GM12878 (cell line): Measurements from ENCODE around the gene ANKRD33. TPM values are rescaled to one million over a fixed set of nuclear protein-coding genes. Genes with fewer than 3 reads are reported as not detected.

Experiments
- ATAC-seq: fragments of 200-7000 bp; cut with Tn5 transposase; 3 replicates; pipeline ENCODE4 v1.9.1; 2020; ENCODE audit warnings: mild to moderate bottlenecking, moderate library complexity
- BruUV-seq: library from RNA; stranded (reverse); fragments of 400-500 nt; replicated peaks from 2 replicates; lab custom pipeline; 2021; lab: Mats Ljungman, UMichigan
- CTCF ChIA-PET: fragments of 300-600 bp; sonication (Branson Sonifier 250); formaldehyde crosslinking; extraction: SDS; loops from one replicate; lab custom pipeline; 2021; ENCODE audit warnings: inconsistent platforms; lab: Yijun Ruan, JAX
- POLR2A ChIA-PET: fragments of 350-600 bp; formaldehyde crosslinking; extraction: SDS; loops from one replicate; lab custom pipeline; 2021; ENCODE audit warnings: inconsistent platforms; lab: Charles Lee
- RAD21 ChIA-PET: fragments of 300-600 bp; sonication (Branson Sonifier 250); formaldehyde crosslinking; loops from one replicate; lab custom pipeline; 2023; ENCODE audit warnings: antibody characterized with exemption; ENCODE audit not compliant: unreplicated experiment; lab: Charles Lee
- SMC1A ChIA-PET: fragments of 300-600 bp; sonication (Branson Sonifier 250); formaldehyde crosslinking; loops from one replicate; lab custom pipeline; 2023; ENCODE audit not compliant: unreplicated experiment, uncharacterized antibody; lab: Charles Lee
- DNase-seq: peaks from one replicate; pipeline ENCODE4 v3.0.0-alpha.2; 2011; ENCODE audit warnings: low read depth, low spot score
- FAIRE-seq: peaks from 3 replicates; lab custom pipeline; 2011; peaks lifted over from hg19 to GRCh38; lab: Jason Lieb, UNC
- H2AFZ ChIP-seq: 2 replicates; pipeline ENCODE4 v1.6.0; 2011; ENCODE audit warnings: low read depth, low read length, control low read depth; ENCODE audit not compliant: control insufficient read depth
- H3K27ac ChIP-seq: 2 replicates; pipeline ENCODE4 v1.5.1; 2011; ENCODE audit warnings: control low read depth; ENCODE audit not compliant: control insufficient read depth, insufficient read depth
- H3K27me3 ChIP-seq, 2 experiments: replicated peaks in 1 of 2; 2 replicates each; pipeline versions ENCODE4 v1.6.0 to v1.6.1; 2011; ENCODE audit warnings: low read length in 1 of 2; ENCODE audit not compliant: control insufficient read depth in 2 of 2, insufficient read depth in 2 of 2
- H3K36me3 ChIP-seq, 2 experiments: 2 replicates each; pipeline ENCODE4 v1.5.1; 2011; ENCODE audit warnings: low read length in 1 of 2; ENCODE audit not compliant: control insufficient read depth in 2 of 2, insufficient read depth in 2 of 2
- H3K4me1 ChIP-seq: 2 replicates; pipeline ENCODE4 v1.6.1; 2011; ENCODE audit warnings: mild to moderate bottlenecking, low read length, moderate library complexity, mixed read lengths; ENCODE audit not compliant: control insufficient read depth, insufficient read depth
- H3K4me2 ChIP-seq: 2 replicates; pipeline ENCODE4 v1.6.0; 2011; ENCODE audit warnings: control low read depth; ENCODE audit not compliant: control insufficient read depth, insufficient read depth
- H3K4me3 ChIP-seq: fragments of 200-600 bp; sonication (generic); 2 replicates; pipeline ENCODE4 v1.5.1; 2016
- H3K79me2 ChIP-seq: 2 replicates; pipeline ENCODE4 v1.6.0; 2011; ENCODE audit warnings: low read length; ENCODE audit not compliant: control insufficient read depth, insufficient read depth
- H3K9ac ChIP-seq: 2 replicates; pipeline ENCODE4 v1.8.0; 2011; ENCODE audit warnings: low read length, control low read depth, mixed read lengths; ENCODE audit not compliant: control insufficient read depth, insufficient read depth
- H3K9me3 ChIP-seq: replicated peaks from 3 replicates; pipeline ENCODE4 v1.5.1; 2011; ENCODE audit warnings: mild to moderate bottlenecking, low read length; ENCODE audit not compliant: control insufficient read depth, insufficient read depth
- H4K20me1 ChIP-seq: 2 replicates; pipeline ENCODE4 v1.6.0; 2011; ENCODE audit not compliant: control insufficient read depth, insufficient read depth
- BCLAF1 ChIP-seq: fragments of 450-650 bp; IDR thresholded peaks from 2 replicates; pipeline ENCODE4 v1.6.1; 2017; ENCODE audit warnings: antibody characterized with exemption, mild to moderate bottlenecking, moderate library complexity
- ETV6 ChIP-seq, 2 experiments: fragments of 450-650 bp in 1 of 2; IDR thresholded peaks in 1 of 2; conservative IDR thresholded peaks in 1 of 2; 2 replicates each; pipeline ENCODE4 v1.6.1; 2014; ENCODE audit warnings: antibody characterized with exemption in 1 of 2, borderline replicate concordance in 1 of 2, low read depth in 1 of 2, mild to moderate bottlenecking in 1 of 2, moderate library complexity in 1 of 2
- FOS ChIP-seq: IDR thresholded peaks from 3 replicates; pipeline ENCODE4 v1.6.1; 2011; ENCODE audit warnings: borderline replicate concordance; ENCODE audit not compliant: insufficient read length; ENCODE audit errors: extremely low read depth
- HDAC2 ChIP-seq: fragments of 200-600 bp; sonication (generic); IDR thresholded peaks from 2 replicates; pipeline ENCODE4 v1.6.1; 2017
- IRF4 ChIP-seq: IDR thresholded peaks from 2 replicates; pipeline ENCODE4 v1.6.1; 2011; ENCODE audit warnings: low read depth, low read length
- LARP7 ChIP-seq: fragments of 450-650 bp; IDR thresholded peaks from 2 replicates; pipeline ENCODE4 v1.6.1; 2017; ENCODE audit warnings: mild to moderate bottlenecking
- NFXL1 ChIP-seq: fragments of 450-650 bp; IDR thresholded peaks from 2 replicates; pipeline ENCODE4 v1.6.1; 2017; ENCODE audit warnings: antibody characterized with exemption, mild to moderate bottlenecking, borderline replicate concordance
- SUZ12 ChIP-seq: fragments of 200-600 bp; sonication (generic); IDR thresholded peaks from one replicate; pipeline ENCODE4 v1.6.1; 2018; ENCODE audit warnings: antibody characterized with exemption, mild to moderate bottlenecking; ENCODE audit not compliant: unreplicated experiment
- ZBTB40 ChIP-seq: fragments of 450-650 bp; IDR thresholded peaks from 2 replicates; pipeline ENCODE4 v1.6.1; 2016; ENCODE audit warnings: mild to moderate bottlenecking, moderate library complexity, borderline replicate concordance
- ZNF384 ChIP-seq: IDR thresholded peaks from 2 replicates; pipeline ENCODE4 v1.6.1; 2012; ENCODE audit warnings: low read depth, mild to moderate bottlenecking, low read length, improper control_type of control experiment, borderline replicate concordance
- WGBS: methylation state at CpG from one replicate; pipeline ENCODE4 v1.1.6; 2016; ENCODE audit warnings: low lambda C conversion rate; ENCODE audit not compliant: insufficient replicate concordance, insufficient coverage; ENCODE audit errors: missing lambda C conversion rate; 5-methylcytosine and 5-hydroxymethylcytosine counted together
- in situ Hi-C: fragments of 300-500 bp; cut with MboI; formaldehyde crosslinking; loops from 9 replicates; pipeline ENCODE4 v1.14.3; 2018; ENCODE audit warnings: mixed read lengths
- intact Hi-C: fragments of 100-400 bp; cut with micrococcal nuclease; formaldehyde crosslinking; loops from one replicate; pipeline ENCODE4 v1.14.2; 2022; ENCODE audit not compliant: unreplicated experiment
- polyA plus RNA-seq, 11 experiments: library from polyadenylated mRNA; depleted of rRNA in 4 of 11; unstranded in 6 of 11; stranded (reverse) in 5 of 11; fragments of >200 nt; fragmentation: Nextera tagmentation in 4 of 11; fragmentation: Illumina TruSeq in 1 of 11; extraction: Ambion mirVana in 4 of 11; extraction: Trizol in 1 of 11; gene quantifications; 1 replicate in 1 of 11; 2 replicates in 10 of 11; pipeline versions ENCODE4 v1.2.1 to v1.2.3, GENCODE V29; 2011 to 2016; ENCODE audit warnings: inconsistent platforms in 2 of 11, missing spikeins in 2 of 11, low read depth in 1 of 11
- total RNA-seq, 4 experiments: library from RNA; depleted of rRNA in 3 of 4; stranded (reverse); fragments of >200 nt in 3 of 4; fragmentation: Illumina TruSeq in 1 of 4; extraction: Trizol in 1 of 4; gene quantifications; 2 replicates each; pipeline versions ENCODE4 v1.2.1 to v1.2.3, GENCODE V29; 2013 to 2021
- TF ChIP-seq, protein P1 (sequence below): fragments of 450-650 bp; IDR thresholded peaks from 2 replicates; pipeline ENCODE4 v1.6.1; 2017; ENCODE audit warnings: mild to moderate bottlenecking, moderate library complexity

The ANKRD33 gene
- total and polyA plus RNA-seq, 10 of the 15 experiments (the other 5 are each of a cell fraction or from before 2014, with no cell fraction given): not detected

- Histone ChIP-seq H3K4me3 (no peak overlapping the region), H3K9ac (no peak overlapping the region)
- no peak for TF ChIP-seq BCLAF1
- no peak for TF ChIP-seq NFXL1
- TF ChIP-seq HDAC2: no peak
- no peak for TF ChIP-seq ETV6 (conservative IDR thresholded peaks at IDR 0.05 in 1 of 2, IDR thresholded peaks at IDR 0.05 in 1 of 2; ENCODE audit: borderline replicate concordance in 1 of 2, low read depth in 1 of 2)
- no peak for TF ChIP-seq ZNF384
- no peak for TF ChIP-seq FOS
- TF ChIP-seq, protein P1, sequence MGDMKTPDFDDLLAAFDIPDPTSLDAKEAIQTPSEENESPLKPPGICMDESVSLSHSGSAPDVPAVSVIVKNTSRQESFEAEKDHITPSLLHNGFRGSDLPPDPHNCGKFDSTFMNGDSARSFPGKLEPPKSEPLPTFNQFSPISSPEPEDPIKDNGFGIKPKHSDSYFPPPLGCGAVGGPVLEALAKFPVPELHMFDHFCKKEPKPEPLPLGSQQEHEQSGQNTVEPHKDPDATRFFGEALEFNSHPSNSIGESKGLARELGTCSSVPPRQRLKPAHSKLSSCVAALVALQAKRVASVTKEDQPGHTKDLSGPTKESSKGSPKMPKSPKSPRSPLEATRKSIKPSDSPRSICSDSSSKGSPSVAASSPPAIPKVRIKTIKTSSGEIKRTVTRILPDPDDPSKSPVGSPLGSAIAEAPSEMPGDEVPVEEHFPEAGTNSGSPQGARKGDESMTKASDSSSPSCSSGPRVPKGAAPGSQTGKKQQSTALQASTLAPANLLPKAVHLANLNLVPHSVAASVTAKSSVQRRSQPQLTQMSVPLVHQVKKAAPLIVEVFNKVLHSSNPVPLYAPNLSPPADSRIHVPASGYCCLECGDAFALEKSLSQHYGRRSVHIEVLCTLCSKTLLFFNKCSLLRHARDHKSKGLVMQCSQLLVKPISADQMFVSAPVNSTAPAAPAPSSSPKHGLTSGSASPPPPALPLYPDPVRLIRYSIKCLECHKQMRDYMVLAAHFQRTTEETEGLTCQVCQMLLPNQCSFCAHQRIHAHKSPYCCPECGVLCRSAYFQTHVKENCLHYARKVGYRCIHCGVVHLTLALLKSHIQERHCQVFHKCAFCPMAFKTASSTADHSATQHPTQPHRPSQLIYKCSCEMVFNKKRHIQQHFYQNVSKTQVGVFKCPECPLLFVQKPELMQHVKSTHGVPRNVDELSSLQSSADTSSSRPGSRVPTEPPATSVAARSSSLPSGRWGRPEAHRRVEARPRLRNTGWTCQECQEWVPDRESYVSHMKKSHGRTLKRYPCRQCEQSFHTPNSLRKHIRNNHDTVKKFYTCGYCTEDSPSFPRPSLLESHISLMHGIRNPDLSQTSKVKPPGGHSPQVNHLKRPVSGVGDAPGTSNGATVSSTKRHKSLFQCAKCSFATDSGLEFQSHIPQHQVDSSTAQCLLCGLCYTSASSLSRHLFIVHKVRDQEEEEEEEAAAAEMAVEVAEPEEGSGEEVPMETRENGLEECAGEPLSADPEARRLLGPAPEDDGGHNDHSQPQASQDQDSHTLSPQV: no peak
- TF ChIP-seq IRF4: no peak
- TF ChIP-seq ZBTB40: no peak
- no peak for TF ChIP-seq SUZ12
- TF ChIP-seq LARP7: no peak
- TF ChIP-seq, all 136 proteins: peak for 0
- POLR2A ChIA-PET: no interaction called here
- H3K4me1 ChIP-seq: no peaks in the 10 kb centered on the region
- H3K4me2 ChIP-seq: no peak overlapping the region
- no TSS peak for BruUV-seq
- no peaks in the 10 kb centered on the region for H3K9me3 ChIP-seq
- FAIRE-seq (no peak), DNase-seq (no peak), ATAC-seq (no peak)
- H3K27ac ChIP-seq: no peak overlapping the region
- no peaks in the 10 kb centered on the region for H3K79me2 ChIP-seq
- no peaks in the 10 kb centered on the region for H4K20me1 ChIP-seq
- in situ Hi-C loops (loop anchor here (10.0 kb wide), 1 partner anchor 446 kb away; the partner anchor contains the start of gene SLC4A8), intact Hi-C loops (loop anchor here (10.0 kb wide), 1 partner anchor 336 kb away; no protein-coding TSS in a partner anchor)
- H3K27me3 ChIP-seq: peaks cover 3 to 6% of the 10 kb centered on the region in 2 experiments
- SMC1A ChIA-PET: no interaction called here
- H2AFZ ChIP-seq: no peak overlapping the region
- RAD21 ChIA-PET: no interaction called here
- H3K36me3 ChIP-seq: no peaks in the 10 kb centered on the region
- WGBS: 21% methylated on average over 6 of the region's 6 CpGs
- CTCF ChIA-PET: interaction anchor here (0.5 kb wide), 1 partner anchor 257 kb away, joined by 3 read pairs; no protein-coding TSS in a partner anchor
These were observed 16.8 kb upstream of the ANKRD33 start for GRCh38 chr12:51871126-51871525.
